Large intestine (tissue), 12 donors: Measurements from ENCODE around the gene LRRC32. TPM values are rescaled to one million over a fixed set of nuclear protein-coding genes. Genes with fewer than 3 reads are reported as not detected.

ENCODE experiments used
- DNase-seq, 2 donors: peaks; one replicate each; pipeline versions ENCODE4 v3.0.0 to v3.0.0-alpha.2; 2013
- H3K27ac ChIP-seq: one replicate; pipeline ENCODE4 v1.5.1; 2013; ENCODE audit warnings: low read length
- H3K27me3 ChIP-seq: 2 replicates; pipeline ENCODE4 v1.6.1; 2013; ENCODE audit warnings: low read length; ENCODE audit not compliant: control insufficient read depth, insufficient read depth
- H3K36me3 ChIP-seq: 2 replicates; pipeline ENCODE4 v1.6.1; 2013; ENCODE audit warnings: low read length; ENCODE audit not compliant: control insufficient read depth, insufficient read depth
- H3K4me1 ChIP-seq: one replicate; pipeline ENCODE4 v1.6.1; 2013; ENCODE audit warnings: low read length; ENCODE audit not compliant: control insufficient read depth, insufficient read depth
- H3K4me3 ChIP-seq: one replicate; pipeline ENCODE4 v1.5.1; 2013; ENCODE audit warnings: low read length
- H3K9me3 ChIP-seq: one replicate; pipeline ENCODE4 v1.6.1; 2013; ENCODE audit warnings: mild to moderate bottlenecking, low read depth, low read length, moderate library complexity; ENCODE audit not compliant: control insufficient read depth
- WGBS: methylation state at CpG from one replicate; pipeline ENCODE4 v1.1.5; 2013; ENCODE audit warnings: low lambda C conversion rate; ENCODE audit not compliant: insufficient coverage; 5-methylcytosine and 5-hydroxymethylcytosine counted together
- long read RNA-seq, 11 donors: transcript quantifications; one replicate each; lab custom pipeline, GENCODE V29; 2026
- polyA plus RNA-seq: library from polyadenylated mRNA; unstranded; fragments of 120-200 nt; gene quantifications from one replicate; pipeline ENCODE4 v1.2.1, GENCODE V29; 2013

The LRRC32 gene, protein sequence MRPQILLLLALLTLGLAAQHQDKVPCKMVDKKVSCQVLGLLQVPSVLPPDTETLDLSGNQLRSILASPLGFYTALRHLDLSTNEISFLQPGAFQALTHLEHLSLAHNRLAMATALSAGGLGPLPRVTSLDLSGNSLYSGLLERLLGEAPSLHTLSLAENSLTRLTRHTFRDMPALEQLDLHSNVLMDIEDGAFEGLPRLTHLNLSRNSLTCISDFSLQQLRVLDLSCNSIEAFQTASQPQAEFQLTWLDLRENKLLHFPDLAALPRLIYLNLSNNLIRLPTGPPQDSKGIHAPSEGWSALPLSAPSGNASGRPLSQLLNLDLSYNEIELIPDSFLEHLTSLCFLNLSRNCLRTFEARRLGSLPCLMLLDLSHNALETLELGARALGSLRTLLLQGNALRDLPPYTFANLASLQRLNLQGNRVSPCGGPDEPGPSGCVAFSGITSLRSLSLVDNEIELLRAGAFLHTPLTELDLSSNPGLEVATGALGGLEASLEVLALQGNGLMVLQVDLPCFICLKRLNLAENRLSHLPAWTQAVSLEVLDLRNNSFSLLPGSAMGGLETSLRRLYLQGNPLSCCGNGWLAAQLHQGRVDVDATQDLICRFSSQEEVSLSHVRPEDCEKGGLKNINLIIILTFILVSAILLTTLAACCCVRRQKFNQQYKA
- 11.6 TPM for polyA plus RNA-seq
- long read RNA-seq, donor 1, full-length matches to known transcripts, result 7 of 7 reads
- long read RNA-seq, donor 1, partial matches to known transcripts, result 0 of 7 reads
- long read RNA-seq, donor 1, other reads (novel, unspliced or antisense), result 0 of 7 reads
- long read RNA-seq, donor 2, full-length matches to known transcripts, result 2 of 2 reads
- long read RNA-seq, donor 2, partial matches to known transcripts, result 0 of 2 reads
- long read RNA-seq, donor 2, other reads (novel, unspliced or antisense), result 0 of 2 reads
- long read RNA-seq, donor 3, result 0 reads
- long read RNA-seq, donor 4, result 0 reads
- long read RNA-seq, donor 5, full-length matches to known transcripts, result 5 of 5 reads
- long read RNA-seq, donor 5, partial matches to known transcripts, result 0 of 5 reads
- long read RNA-seq, donor 5, other reads (novel, unspliced or antisense), result 0 of 5 reads
- long read RNA-seq, donor 6, full-length matches to known transcripts, result 4 of 4 reads
- long read RNA-seq, donor 6, partial matches to known transcripts, result 0 of 4 reads
- long read RNA-seq, donor 6, other reads (novel, unspliced or antisense), result 0 of 4 reads
- long read RNA-seq, donor 7, full-length matches to known transcripts, result 7 of 7 reads
- long read RNA-seq, donor 7, partial matches to known transcripts, result 0 of 7 reads
- long read RNA-seq, donor 7, other reads (novel, unspliced or antisense), result 0 of 7 reads
- long read RNA-seq, donor 8, full-length matches to known transcripts, result 9 of 9 reads
- long read RNA-seq, donor 8, partial matches to known transcripts, result 0 of 9 reads
- long read RNA-seq, donor 8, other reads (novel, unspliced or antisense), result 0 of 9 reads
- long read RNA-seq, donor 9, result 0 reads
- long read RNA-seq, donor 10, full-length matches to known transcripts, result 4 of 4 reads
- long read RNA-seq, donor 10, partial matches to known transcripts, result 0 of 4 reads
- long read RNA-seq, donor 10, other reads (novel, unspliced or antisense), result 0 of 4 reads
- long read RNA-seq, donor 11, full-length matches to known transcripts, result 3 of 3 reads
- long read RNA-seq, donor 11, partial matches to known transcripts, result 0 of 3 reads
- long read RNA-seq, donor 11, other reads (novel, unspliced or antisense), result 0 of 3 reads

DNA sequence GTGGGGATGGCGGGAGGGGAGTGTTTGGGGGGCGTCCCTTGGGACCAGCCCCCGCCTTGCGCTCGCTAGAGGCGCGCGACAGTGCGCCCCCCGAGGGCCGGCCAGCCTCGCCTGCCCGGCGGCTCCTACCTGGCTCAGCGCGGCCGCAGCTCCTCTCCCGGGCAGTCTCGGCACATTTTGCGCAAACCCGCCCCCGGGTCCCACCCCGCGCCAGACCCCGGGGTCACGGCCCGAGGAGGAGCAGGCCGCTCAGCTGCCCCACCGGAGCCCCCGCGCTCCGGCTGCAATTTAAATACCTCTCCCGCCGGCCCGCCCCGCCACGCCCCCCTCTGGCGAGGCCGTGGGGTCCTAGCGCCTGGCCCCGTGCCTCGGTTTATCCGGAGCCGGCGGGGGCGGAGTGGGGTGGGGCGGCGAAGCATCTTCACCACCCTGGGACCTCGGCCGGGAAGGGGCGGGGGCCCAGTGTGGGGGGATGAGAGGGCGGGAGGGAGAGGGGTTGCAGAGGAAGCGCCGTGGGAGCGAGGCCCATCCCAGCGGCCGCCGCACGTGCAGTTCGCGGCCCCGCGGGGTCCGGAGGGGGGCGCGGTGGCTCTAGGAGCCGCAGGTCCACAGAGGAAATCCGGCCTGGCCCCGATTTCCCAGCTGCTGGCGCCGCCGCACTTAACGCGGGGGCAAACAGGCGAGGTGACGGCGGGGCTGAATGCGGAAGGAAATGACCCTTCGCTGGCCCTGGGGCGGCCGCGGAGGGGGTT is at the start of gene LRRC32:
Gene LRRC32 (minus strand): TSS at position 263 of the 752 bp plus-strand sequence. CDS start 4,793 bp downstream, outside the sequence.
- H3K36me3 ChIP-seq, result no peaks in the 10 kb centered on the region
- peaks cover 30% of the 10 kb centered on the region for H3K27me3 ChIP-seq
- H3K4me1 ChIP-seq, result peaks cover 14% of the 10 kb centered on the region
- peak in 1 of 2 donors; percentile 52 for DNase-seq
- H3K9me3 ChIP-seq, result no peaks in the 10 kb centered on the region
- H3K27ac ChIP-seq, result peak within 1 kb of the TSS; percentile 25
- no CpG with 5 or more reads among the region's 82 CpGs for WGBS
- peak within 1 kb of the TSS; percentile 45 for H3K4me3 ChIP-seq

DNA sequence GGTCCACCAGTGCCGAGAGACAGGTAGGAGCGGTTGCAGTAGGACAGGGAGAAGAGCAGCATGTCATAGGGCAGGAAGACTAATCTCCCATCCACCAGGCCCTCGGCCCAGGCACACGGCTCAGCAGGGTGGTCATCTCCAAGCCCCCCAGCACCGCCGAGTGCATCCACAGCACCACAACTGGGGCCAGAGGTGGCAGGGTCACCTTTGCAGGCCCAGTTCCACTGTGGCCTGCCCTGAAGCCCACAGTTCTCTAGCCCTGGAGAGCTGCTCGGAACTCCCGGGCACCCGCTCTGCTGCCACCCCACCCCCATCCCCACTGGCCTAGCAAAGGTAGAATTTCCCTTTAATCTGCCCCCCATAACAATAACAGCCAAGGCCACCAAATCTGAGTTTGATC is 49.1 kb upstream of the LRRC32 start:
- no peak for DNase-seq
- H3K36me3 ChIP-seq, result no peaks in the 10 kb centered on the region
- H3K4me1 ChIP-seq, result no peaks in the 10 kb centered on the region
- H3K27ac ChIP-seq, result no peak overlapping the region
- no peak overlapping the region for H3K4me3 ChIP-seq
- H3K27me3 ChIP-seq, result peaks cover 12% of the 10 kb centered on the region
- H3K9me3 ChIP-seq, result no peaks in the 10 kb centered on the region
- no CpG with 5 or more reads among the region's 9 CpGs for WGBS

DNA sequence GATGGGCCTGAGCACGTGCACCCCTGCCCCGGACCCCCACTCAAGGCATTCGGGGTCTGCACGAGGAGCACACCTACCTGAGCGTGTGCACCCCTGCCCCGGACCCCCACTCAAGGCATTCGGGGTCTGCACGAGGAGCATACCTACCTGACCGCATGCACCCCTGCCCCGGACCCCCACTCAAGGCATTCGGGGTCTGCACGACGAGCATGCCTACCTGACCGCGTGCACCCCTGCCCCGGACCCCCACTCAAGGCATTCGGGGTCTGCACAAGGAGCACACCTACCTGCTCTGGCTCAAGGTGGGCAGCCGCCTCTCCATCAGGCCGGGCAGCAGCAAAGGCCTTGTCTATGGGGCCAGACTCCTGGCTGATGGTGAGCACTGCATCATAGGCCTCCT is 48.7 kb upstream of the LRRC32 start:
- H3K9me3 ChIP-seq, result no peaks in the 10 kb centered on the region
- H3K27ac ChIP-seq, result no peak overlapping the region
- H3K4me1 ChIP-seq, result no peaks in the 10 kb centered on the region
- no peaks in the 10 kb centered on the region for H3K36me3 ChIP-seq
- WGBS, result no CpG with 5 or more reads among the region's 19 CpGs
- peaks cover 11% of the 10 kb centered on the region for H3K27me3 ChIP-seq
- DNase-seq, result no peak
- no peak overlapping the region for H3K4me3 ChIP-seq

DNA sequence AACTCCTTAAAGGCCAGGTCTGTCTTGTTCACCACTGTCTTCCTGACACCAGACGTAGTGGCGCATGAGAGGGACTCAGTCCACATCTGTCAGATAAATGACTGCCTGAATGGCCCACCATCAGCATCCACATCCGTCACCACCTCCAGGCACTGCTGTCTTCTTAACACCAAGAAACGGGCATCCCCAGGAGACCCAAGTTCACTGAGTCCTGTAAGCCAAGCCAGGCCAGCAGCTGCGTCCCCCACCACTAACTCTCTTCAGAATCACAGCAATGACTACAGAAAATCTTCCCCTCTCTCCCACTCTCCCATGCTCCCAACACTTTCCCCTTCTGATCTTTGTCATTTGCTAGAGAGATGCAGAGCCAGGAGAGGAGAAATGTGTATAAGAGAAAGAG is 47.3 kb upstream of the LRRC32 start:
- peaks cover 4% of the 10 kb centered on the region for H3K27me3 ChIP-seq
- DNase-seq, result no peak
- no peaks in the 10 kb centered on the region for H3K4me1 ChIP-seq
- no peaks in the 10 kb centered on the region for H3K36me3 ChIP-seq
- no peaks in the 10 kb centered on the region for H3K9me3 ChIP-seq
- H3K27ac ChIP-seq, result no peak overlapping the region
- no CpG with 5 or more reads among the region's 5 CpGs for WGBS
- H3K4me3 ChIP-seq, result no peak overlapping the region

DNA sequence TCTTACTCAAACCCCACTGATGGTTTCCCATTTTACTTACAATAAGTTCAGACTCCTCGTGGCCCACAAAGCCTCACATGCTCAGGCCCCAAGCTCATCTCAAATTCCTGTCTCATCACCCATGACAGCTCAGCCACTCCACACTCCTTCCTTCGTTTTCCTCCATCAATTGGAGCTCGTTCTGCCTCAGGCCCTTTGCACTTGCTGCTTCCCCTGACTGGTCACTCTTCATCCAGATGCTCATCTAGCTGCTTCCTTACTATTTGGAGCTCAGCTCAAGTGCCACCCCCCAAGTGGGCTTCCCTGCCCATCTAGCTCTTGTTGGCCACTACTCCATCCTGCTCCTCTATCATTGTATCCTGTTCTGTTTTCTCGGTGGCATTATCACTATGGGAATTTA is 46.8 kb upstream of the LRRC32 start:
- H3K9me3 ChIP-seq, result no peaks in the 10 kb centered on the region
- no peaks in the 10 kb centered on the region for H3K4me1 ChIP-seq
- no peak for DNase-seq
- no peaks in the 10 kb centered on the region for H3K36me3 ChIP-seq
- no peak overlapping the region for H3K4me3 ChIP-seq
- WGBS, result 92% methylated on average over 2 of the region's 4 CpGs
- H3K27ac ChIP-seq, result no peak overlapping the region
- peaks cover 4% of the 10 kb centered on the region for H3K27me3 ChIP-seq

DNA sequence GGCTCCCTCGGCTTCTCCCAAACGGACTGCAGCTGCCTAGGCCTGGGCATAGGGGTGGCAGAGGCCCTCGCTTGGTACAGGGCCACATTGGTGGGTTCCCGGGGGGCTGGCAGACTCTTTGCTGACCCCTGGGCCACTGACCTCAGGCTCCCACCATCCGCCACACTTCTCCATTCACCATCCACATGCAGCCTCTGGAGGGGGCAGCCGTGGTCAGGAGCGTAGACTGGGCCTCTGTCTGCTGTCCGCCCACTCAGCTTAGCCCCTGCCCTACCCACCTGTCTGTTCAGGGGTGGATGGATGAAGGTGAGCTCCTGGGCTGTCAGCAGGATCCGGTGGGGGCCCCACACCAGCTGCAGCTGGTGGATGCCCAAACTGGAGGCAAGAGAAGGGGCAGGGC is 45.7 kb upstream of the LRRC32 start:
- no peaks in the 10 kb centered on the region for H3K27me3 ChIP-seq

DNA sequence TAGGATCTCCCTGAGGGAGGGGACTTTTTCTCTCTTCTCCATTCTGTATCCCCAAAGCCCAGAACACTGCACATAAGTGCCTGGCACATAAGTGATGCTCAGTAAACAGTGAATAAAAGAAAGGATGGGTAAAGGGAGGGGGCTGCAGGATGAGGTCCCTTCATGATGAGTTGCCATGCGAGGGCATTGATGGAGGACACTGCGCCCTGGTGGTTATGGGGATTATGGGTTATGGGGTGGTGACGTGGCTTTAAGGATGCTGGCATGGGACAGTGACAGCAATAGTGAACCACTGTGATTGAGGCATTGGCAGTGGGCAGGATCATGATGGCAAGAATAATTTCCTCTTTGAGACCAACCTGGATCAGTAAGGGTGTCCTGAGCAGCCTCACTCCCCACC is 43.9 kb upstream of the LRRC32 start:
- no peaks in the 10 kb centered on the region for H3K9me3 ChIP-seq
- H3K27me3 ChIP-seq, result no peaks in the 10 kb centered on the region
- H3K4me1 ChIP-seq, result no peaks in the 10 kb centered on the region
- H3K36me3 ChIP-seq, result no peaks in the 10 kb centered on the region
- no peak overlapping the region for H3K4me3 ChIP-seq
- no CpG with 5 or more reads among the region's 3 CpGs for WGBS
- no peak overlapping the region for H3K27ac ChIP-seq
- no peak for DNase-seq

More for the DNA sequence above, 45.7 kb upstream of the LRRC32 start:
- Histone ChIP-seq H3K36me3 (no peaks in the 10 kb centered on the region), H3K4me1 (no peaks in the 10 kb centered on the region), H3K27ac (no peak overlapping the region), H3K4me3 (no peak overlapping the region), H3K9me3 (no peaks in the 10 kb centered on the region)
- no CpG with 5 or more reads among the region's 9 CpGs for WGBS
- DNase-seq, result no peak

DNA sequence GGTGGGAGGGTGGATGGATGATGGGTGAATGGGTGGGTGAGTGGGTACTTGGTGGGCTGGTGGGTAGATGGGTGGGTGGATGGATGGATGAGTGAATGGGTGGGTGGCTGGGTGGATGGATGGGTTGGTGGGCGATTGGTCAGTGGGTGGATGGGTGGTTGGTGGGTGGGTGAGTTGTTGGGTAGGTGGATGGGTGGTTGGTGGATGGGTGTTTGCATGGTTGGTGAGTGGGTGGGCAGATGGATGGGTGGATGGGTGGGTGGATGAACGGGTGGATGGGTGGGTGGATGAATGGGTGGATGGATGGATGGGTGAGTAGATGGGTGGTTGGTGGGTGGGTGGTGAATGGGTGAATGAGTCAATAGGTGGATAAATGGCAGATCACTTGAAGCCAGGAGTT is 43.0 kb upstream of the LRRC32 start:
- DNase-seq, result no peak
- no peak overlapping the region for H3K4me3 ChIP-seq
- no peaks in the 10 kb centered on the region for H3K36me3 ChIP-seq
- no peaks in the 10 kb centered on the region for H3K4me1 ChIP-seq
- H3K27ac ChIP-seq, result no peak overlapping the region
- no peaks in the 10 kb centered on the region for H3K27me3 ChIP-seq
- no CpG with 5 or more reads among the region's 2 CpGs for WGBS
- H3K9me3 ChIP-seq, result no peaks in the 10 kb centered on the region

DNA sequence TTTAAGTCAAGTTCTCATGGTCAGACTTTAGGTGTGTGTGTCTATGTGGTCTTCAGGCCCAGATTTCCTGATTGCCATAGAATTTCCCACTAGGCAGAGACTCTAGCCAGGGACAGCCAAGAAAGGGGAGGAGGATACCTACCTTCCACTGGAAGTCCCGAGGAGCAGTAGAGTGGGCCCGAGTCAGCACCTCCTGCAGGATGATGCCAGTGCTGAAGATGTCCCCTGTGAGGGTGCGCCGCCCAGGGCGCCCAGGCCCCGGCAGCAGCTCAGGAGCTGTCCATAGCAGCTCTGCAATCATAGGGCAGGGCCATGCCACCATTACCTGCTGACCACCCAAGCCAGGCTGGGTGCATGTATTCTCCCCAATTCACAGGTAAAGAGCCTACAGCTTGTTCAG is 41.6 kb upstream of the LRRC32 start:
- Histone ChIP-seq H3K4me1 (no peaks in the 10 kb centered on the region), H3K27me3 (no peaks in the 10 kb centered on the region), H3K27ac (no peak overlapping the region), H3K4me3 (no peak overlapping the region), H3K9me3 (no peaks in the 10 kb centered on the region), H3K36me3 (no peaks in the 10 kb centered on the region)
- no CpG with 5 or more reads among the region's 6 CpGs for WGBS
- DNase-seq, result no peak
